ENCODE data around the gene AKAP10.
A peak's percentile ranks its signal among the peaks of the same experiment; 100 is the strongest.

AKAP10 gene

GRCh38 chr17:20010936-20011335, 33.3 kb upstream of the AKAP10 start:
- DNase-seq, result no peak
- no CpG with 5 or more reads among the region's 1 CpG for WGBS (ENCODE audit: extremely low coverage, insufficient coverage, low lambda C conversion rate)
- H3K4me1 ChIP-seq (ENCODE audit: control insufficient read depth, low read depth, low read length), result no peaks in the 10 kb centered on the region
- no peak overlapping the region for H3K56ac ChIP-seq (ENCODE audit: low read length)
- H3K79me2 ChIP-seq (ENCODE audit: control insufficient read depth, insufficient read depth, low read length), result no peaks in the 10 kb centered on the region
- no peak overlapping the region for H4K5ac ChIP-seq (ENCODE audit: low read length)
- H3K18ac ChIP-seq (ENCODE audit: low read length), result no peak overlapping the region
- peaks cover 6% of the 10 kb centered on the region for H3K27me3 ChIP-seq (ENCODE audit: insufficient read depth, low read length, poor library complexity)
- no peak overlapping the region for H3K4me2 ChIP-seq (ENCODE audit: low read length)
- no peak overlapping the region for H4K8ac ChIP-seq (ENCODE audit: low read depth, low read length)
- H3K23ac ChIP-seq (ENCODE audit: low read length), result no peak overlapping the region
- H3K27ac ChIP-seq (ENCODE audit: low read depth, low read length), result no peak overlapping the region
- H2BK15ac ChIP-seq (replicated peaks; ENCODE audit: low read depth), result no peak overlapping the region
- H2BK120ac ChIP-seq (ENCODE audit: low read depth, low read length), result no peak overlapping the region
- no peak overlapping the region for H2AK5ac ChIP-seq (ENCODE audit: low read length)
- H3K4me3 ChIP-seq (ENCODE audit: low read length), result no peak overlapping the region
- H3K36me3 ChIP-seq (ENCODE audit: control insufficient read depth, insufficient read depth, low read length), result no peaks in the 10 kb centered on the region
- H2BK5ac ChIP-seq (ENCODE audit: low read length), result no peak overlapping the region
- H3K79me1 ChIP-seq (ENCODE audit: low read length), result no peaks in the 10 kb centered on the region
- H3K4ac ChIP-seq (ENCODE audit: low read depth, low read length), result no peak overlapping the region
- H3K9ac ChIP-seq (ENCODE audit: low read length), result no peak overlapping the region

DNA sequence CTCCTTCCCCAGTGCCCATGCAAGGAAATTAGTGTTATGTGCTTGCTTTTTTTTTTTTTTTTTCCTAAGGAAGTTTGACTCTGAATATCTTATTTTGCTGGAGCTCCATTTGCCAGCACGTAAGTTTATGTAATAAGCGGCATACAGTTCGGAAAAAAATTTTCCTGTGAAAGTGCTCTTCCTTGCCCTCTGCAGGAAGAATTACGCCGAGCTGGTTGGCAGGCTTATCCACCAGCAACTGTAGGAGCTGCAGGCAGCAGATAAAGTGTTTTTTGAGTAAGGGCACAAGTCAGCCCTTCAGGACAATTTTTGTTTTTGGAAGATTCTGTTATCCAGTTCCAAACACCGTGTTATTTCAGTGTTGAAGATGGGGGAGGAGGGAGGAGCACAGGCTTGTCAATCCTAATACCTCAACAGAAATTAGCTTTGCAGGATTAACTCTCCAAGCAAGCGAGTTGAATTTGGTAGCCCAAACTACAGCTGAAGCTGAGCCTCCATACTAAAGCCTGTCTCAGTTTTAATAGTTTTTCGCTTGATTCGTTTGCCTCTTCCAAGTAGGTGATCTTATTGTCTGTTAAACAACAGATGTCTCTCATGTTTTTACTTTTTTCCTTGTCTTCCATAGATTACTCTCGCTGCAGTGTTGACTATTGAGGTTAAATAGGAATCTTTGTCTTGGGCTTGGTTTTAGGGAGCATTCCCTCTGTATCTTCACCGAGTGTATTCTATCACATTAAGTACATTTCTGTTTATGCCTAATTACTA, 32.7 kb upstream of the AKAP10 start:
- Histone ChIP-seq H3K56ac (ENCODE audit: low read length) (no peak overlapping the region), H2BK15ac (replicated peaks; ENCODE audit: low read depth) (no peak overlapping the region), H3K36me3 (ENCODE audit: control insufficient read depth, insufficient read depth, low read length) (no peaks in the 10 kb centered on the region), H3K27ac (ENCODE audit: low read depth, low read length) (no peak overlapping the region), H3K4me1 (ENCODE audit: control insufficient read depth, low read depth, low read length) (no peaks in the 10 kb centered on the region), H3K9ac (ENCODE audit: low read length) (no peak overlapping the region), H2AK5ac (ENCODE audit: low read length) (no peak overlapping the region), H3K4me3 (ENCODE audit: low read length) (no peak overlapping the region), H4K8ac (ENCODE audit: low read depth, low read length) (no peak overlapping the region), H3K18ac (ENCODE audit: low read length) (no peak overlapping the region), H3K27me3 (ENCODE audit: insufficient read depth, low read length, poor library complexity) (peaks cover 6% of the 10 kb centered on the region), H3K23ac (ENCODE audit: low read length) (no peak overlapping the region), H4K5ac (ENCODE audit: low read length) (no peak overlapping the region), H2BK5ac (ENCODE audit: low read length) (no peak overlapping the region), H3K4me2 (ENCODE audit: low read length) (peak overlapping the region; percentile 34), H3K79me1 (ENCODE audit: low read length) (no peaks in the 10 kb centered on the region), H2BK120ac (ENCODE audit: low read depth, low read length) (no peak overlapping the region), H3K4ac (ENCODE audit: low read depth, low read length) (no peak overlapping the region), H3K79me2 (ENCODE audit: control insufficient read depth, insufficient read depth, low read length) (no peaks in the 10 kb centered on the region)
- no CpG with 5 or more reads among the region's 11 CpGs for WGBS (ENCODE audit: extremely low coverage, insufficient coverage, low lambda C conversion rate)
- peak; percentile 54 for DNase-seq

GRCh38 chr17:20009302-20010098, 31.9 kb upstream of the AKAP10 start, which contains the start of gene SPECC1:
Gene SPECC1 (plus strand): TSS chr17:20009359. CDS start chr17:20096652, 87,293 bp downstream.
- Histone ChIP-seq H3K4ac (ENCODE audit: low read depth, low read length) (no peak within 1 kb of the TSS), H3K23ac (ENCODE audit: low read length) (no peak within 1 kb of the TSS), H3K9ac (ENCODE audit: low read length) (peak within 1 kb of the TSS; percentile 61), H3K79me1 (ENCODE audit: low read length) (no peaks in the 10 kb centered on the region), H3K4me2 (ENCODE audit: low read length) (peak within 1 kb of the TSS; percentile 100), H4K5ac (ENCODE audit: low read length) (no peak within 1 kb of the TSS), H2BK5ac (ENCODE audit: low read length) (no peak within 1 kb of the TSS), H3K18ac (ENCODE audit: low read length) (no peak within 1 kb of the TSS), H2BK15ac (replicated peaks; ENCODE audit: low read depth) (no peak within 1 kb of the TSS), H2AK5ac (ENCODE audit: low read length) (no peak within 1 kb of the TSS), H3K4me1 (ENCODE audit: control insufficient read depth, low read depth, low read length) (no peaks in the 10 kb centered on the region), H3K27ac (ENCODE audit: low read depth, low read length) (no peak within 1 kb of the TSS), H3K79me2 (ENCODE audit: control insufficient read depth, insufficient read depth, low read length) (no peaks in the 10 kb centered on the region), H3K56ac (ENCODE audit: low read length) (peak within 1 kb of the TSS; percentile 79), H2BK120ac (ENCODE audit: low read depth, low read length) (no peak within 1 kb of the TSS), H3K4me3 (ENCODE audit: low read length) (peak within 1 kb of the TSS; percentile 72), H4K8ac (ENCODE audit: low read depth, low read length) (no peak within 1 kb of the TSS), H3K27me3 (ENCODE audit: insufficient read depth, low read length, poor library complexity) (peaks cover 6% of the 10 kb centered on the region), H3K36me3 (ENCODE audit: control insufficient read depth, insufficient read depth, low read length) (no peaks in the 10 kb centered on the region)
- no CpG with 5 or more reads among the region's 96 CpGs for WGBS (ENCODE audit: extremely low coverage, insufficient coverage, low lambda C conversion rate)
- DNase-seq, result peak; percentile 87

DNA sequence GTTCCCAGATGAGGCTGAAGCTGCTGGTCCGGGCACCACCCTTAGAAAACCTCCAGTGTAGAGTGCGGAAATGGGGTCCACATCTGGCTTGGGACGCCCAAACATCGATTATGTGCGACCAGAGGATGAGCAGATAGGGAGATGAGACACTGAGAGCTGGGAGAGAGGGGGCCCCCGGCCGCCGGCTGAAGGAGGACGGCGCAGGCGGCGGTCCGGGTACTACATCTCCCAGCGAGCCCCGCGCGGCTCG, 31.3 kb upstream of the AKAP10 start:
- peaks cover 6% of the 10 kb centered on the region for H3K27me3 ChIP-seq (ENCODE audit: insufficient read depth, low read length, poor library complexity)
- peak overlapping the region; percentile 61 for H3K9ac ChIP-seq (ENCODE audit: low read length)
- H2BK15ac ChIP-seq (replicated peaks; ENCODE audit: low read depth), result no peak overlapping the region
- H3K79me2 ChIP-seq (ENCODE audit: control insufficient read depth, insufficient read depth, low read length), result no peaks in the 10 kb centered on the region
- H3K79me1 ChIP-seq (ENCODE audit: low read length), result no peaks in the 10 kb centered on the region
- H3K4ac ChIP-seq (ENCODE audit: low read depth, low read length), result no peak overlapping the region
- no peak overlapping the region for H3K18ac ChIP-seq (ENCODE audit: low read length)
- no peak overlapping the region for H3K23ac ChIP-seq (ENCODE audit: low read length)
- H2BK120ac ChIP-seq (ENCODE audit: low read depth, low read length), result no peak overlapping the region
- no peak overlapping the region for H2BK5ac ChIP-seq (ENCODE audit: low read length)
- DNase-seq, result no peak
- H3K27ac ChIP-seq (ENCODE audit: low read depth, low read length), result no peak overlapping the region
- H4K8ac ChIP-seq (ENCODE audit: low read depth, low read length), result no peak overlapping the region
- no peaks in the 10 kb centered on the region for H3K36me3 ChIP-seq (ENCODE audit: control insufficient read depth, insufficient read depth, low read length)
- H2AK5ac ChIP-seq (ENCODE audit: low read length), result no peak overlapping the region
- no CpG with 5 or more reads among the region's 18 CpGs for WGBS (ENCODE audit: extremely low coverage, insufficient coverage, low lambda C conversion rate)
- H3K4me2 ChIP-seq (ENCODE audit: low read length), result peak overlapping the region; percentile 100
- no peaks in the 10 kb centered on the region for H3K4me1 ChIP-seq (ENCODE audit: control insufficient read depth, low read depth, low read length)
- peak overlapping the region; percentile 79 for H3K56ac ChIP-seq (ENCODE audit: low read length)
- peak overlapping the region; percentile 72 for H3K4me3 ChIP-seq (ENCODE audit: low read length)
- H4K5ac ChIP-seq (ENCODE audit: low read length), result no peak overlapping the region

DNA sequence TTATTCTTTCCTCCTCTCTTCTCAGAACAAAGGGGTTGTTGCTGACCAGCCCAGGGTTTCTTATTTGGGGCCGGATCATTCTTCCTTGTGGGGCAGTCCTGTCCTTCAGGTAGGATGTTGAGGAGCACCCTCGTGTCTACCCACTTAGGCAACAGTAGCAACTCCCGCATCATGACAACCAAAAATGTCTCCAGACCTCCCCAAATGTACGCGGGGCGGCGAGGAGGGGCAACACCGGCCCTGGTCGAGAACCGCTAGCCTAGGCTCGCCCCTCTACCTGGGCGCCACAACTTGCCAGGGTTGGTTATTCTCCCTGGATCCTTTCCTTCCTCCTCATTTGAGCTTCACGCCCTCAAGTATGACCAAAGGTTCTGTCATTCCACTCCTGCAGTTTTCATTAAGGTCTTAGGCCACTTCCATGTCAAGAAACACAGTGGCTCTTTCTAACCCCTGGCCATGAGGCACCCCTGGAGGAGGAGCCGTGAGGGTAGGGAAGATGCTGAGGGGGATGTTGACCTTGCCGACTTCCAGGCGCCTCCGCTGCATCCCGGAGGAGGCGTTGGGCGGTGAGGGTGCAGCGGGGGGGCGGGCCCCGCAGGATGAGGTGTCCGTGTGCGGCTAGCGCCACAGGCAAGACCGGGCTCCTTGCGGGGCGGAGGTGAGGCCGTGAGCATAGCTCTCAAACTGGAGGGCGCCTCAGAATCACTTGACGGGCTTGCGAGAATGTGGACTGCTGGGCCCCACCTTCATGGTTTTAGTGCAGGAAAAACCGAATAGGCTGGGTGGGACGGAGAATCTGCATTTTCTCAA, 30.8 kb upstream of the AKAP10 start:
- Histone ChIP-seq H3K23ac (ENCODE audit: low read length) (no peak overlapping the region), H2BK120ac (ENCODE audit: low read depth, low read length) (no peak overlapping the region), H3K79me1 (ENCODE audit: low read length) (no peaks in the 10 kb centered on the region), H3K56ac (ENCODE audit: low read length) (peak overlapping the region; percentile 79), H2BK5ac (ENCODE audit: low read length) (no peak overlapping the region), H2AK5ac (ENCODE audit: low read length) (no peak overlapping the region), H3K27ac (ENCODE audit: low read depth, low read length) (no peak overlapping the region), H3K4me2 (ENCODE audit: low read length) (peak overlapping the region; percentile 100), H3K9ac (ENCODE audit: low read length) (peak overlapping the region; percentile 61), H2BK15ac (replicated peaks; ENCODE audit: low read depth) (no peak overlapping the region), H3K4me1 (ENCODE audit: control insufficient read depth, low read depth, low read length) (no peaks in the 10 kb centered on the region), H3K36me3 (ENCODE audit: control insufficient read depth, insufficient read depth, low read length) (no peaks in the 10 kb centered on the region), H3K4me3 (ENCODE audit: low read length) (peak overlapping the region; percentile 72), H3K27me3 (ENCODE audit: insufficient read depth, low read length, poor library complexity) (peaks cover 6% of the 10 kb centered on the region), H4K5ac (ENCODE audit: low read length) (no peak overlapping the region), H3K79me2 (ENCODE audit: control insufficient read depth, insufficient read depth, low read length) (no peaks in the 10 kb centered on the region), H4K8ac (ENCODE audit: low read depth, low read length) (no peak overlapping the region), H3K4ac (ENCODE audit: low read depth, low read length) (no peak overlapping the region), H3K18ac (ENCODE audit: low read length) (no peak overlapping the region)
- no CpG with 5 or more reads among the region's 35 CpGs for WGBS (ENCODE audit: extremely low coverage, insufficient coverage, low lambda C conversion rate)
- DNase-seq, result peak; percentile 53
